Inferior parietal cortex (tissue), 1 donor: ENCODE results near the gene PCCA.
"Not testable (repeated sequence)": the region's sequence is repeated elsewhere in the genome, so short reads cannot be mapped to it uniquely, and the experiment has no call there.

ENCODE experiments used
- DNase-seq: peaks from one replicate; pipeline ENCODE4 v3.0.0-alpha.2; 2016; ENCODE audit errors: extremely low spot score

Gene PCCA, protein sequence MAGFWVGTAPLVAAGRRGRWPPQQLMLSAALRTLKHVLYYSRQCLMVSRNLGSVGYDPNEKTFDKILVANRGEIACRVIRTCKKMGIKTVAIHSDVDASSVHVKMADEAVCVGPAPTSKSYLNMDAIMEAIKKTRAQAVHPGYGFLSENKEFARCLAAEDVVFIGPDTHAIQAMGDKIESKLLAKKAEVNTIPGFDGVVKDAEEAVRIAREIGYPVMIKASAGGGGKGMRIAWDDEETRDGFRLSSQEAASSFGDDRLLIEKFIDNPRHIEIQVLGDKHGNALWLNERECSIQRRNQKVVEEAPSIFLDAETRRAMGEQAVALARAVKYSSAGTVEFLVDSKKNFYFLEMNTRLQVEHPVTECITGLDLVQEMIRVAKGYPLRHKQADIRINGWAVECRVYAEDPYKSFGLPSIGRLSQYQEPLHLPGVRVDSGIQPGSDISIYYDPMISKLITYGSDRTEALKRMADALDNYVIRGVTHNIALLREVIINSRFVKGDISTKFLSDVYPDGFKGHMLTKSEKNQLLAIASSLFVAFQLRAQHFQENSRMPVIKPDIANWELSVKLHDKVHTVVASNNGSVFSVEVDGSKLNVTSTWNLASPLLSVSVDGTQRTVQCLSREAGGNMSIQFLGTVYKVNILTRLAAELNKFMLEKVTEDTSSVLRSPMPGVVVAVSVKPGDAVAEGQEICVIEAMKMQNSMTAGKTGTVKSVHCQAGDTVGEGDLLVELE

DNA sequence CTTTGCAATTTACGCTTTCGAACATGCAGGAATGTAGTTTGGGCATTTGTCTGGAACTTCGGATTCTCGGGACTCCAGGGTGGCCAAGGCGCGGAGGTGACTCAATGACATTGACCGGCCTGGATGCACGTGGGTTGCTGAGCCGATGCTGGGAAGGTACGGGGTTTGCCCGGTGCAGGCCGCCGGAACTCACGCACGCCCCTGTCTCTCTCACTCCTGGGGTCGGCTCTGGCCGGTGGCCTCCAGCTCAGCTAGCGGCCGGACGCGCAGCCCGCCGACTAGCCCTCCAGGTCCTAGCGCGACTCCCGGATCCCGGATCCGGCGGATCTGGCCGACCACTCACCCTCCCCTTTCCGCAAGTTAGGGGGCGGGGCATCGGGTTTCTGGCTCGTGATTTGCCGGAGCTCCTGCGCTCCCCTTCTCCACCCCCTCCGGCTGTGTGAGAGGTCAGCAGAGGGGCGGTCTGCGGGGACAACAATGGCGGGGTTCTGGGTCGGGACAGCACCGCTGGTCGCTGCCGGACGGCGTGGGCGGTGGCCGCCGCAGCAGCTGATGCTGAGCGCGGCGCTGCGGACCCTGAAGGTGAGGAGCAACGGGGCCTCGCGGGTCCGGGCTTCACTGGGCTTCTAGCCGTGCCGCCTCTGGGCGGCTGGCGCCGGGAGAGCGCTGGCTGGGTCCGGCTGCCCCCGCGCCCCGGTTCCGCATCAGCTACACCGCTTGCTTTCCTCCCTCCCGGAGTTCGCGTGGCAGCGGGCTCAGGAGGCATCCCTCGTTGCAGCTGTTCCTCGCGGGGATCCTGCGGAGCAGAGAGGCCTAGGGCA, at the start of gene PCCA:
Gene PCCA, plus strand, starts transcription at position 450 of the 821 bp plus-strand sequence. Its CDS starts 28 bp downstream, at position 478.
- peak; percentile 91 for DNase-seq

DNA sequence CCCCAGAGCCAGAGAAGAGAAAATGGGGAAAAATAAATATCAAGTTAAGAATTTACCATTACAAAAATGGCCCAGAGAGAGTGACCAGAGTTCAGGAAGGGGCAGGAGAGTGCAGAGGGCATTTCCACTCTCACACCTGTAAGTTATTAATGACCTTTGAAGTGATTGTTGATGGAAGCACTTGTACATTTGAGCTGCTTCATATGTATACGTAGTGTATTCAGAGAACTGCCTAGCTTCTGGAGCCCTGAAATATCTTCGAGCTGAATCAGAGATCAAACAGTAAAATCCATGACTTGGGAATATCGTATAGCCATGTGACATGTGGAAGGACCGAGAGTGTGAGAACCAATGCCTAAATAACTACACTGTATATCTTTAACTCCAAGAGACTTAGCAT, 49.2 kb upstream of the PCCA start:
- DNase-seq, result no peak

DNA sequence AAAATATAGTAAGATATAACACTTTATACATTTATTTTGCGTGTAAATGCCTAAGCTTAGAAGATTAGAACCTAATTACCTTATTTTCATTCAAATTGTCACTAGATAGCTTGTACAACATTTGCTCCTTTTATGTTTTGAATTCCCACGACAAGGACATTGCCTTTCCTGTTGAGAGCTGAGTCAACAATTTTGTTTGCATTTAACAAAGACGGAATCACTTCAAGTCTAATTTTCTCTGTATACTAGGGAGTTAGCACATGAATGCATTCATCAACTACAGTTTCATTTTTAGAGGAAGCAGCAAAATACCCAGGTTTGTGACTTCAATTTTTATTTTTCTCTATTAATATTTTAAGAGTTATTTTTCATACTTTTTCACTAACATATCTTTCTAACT, 48.7 kb upstream of the PCCA start:
- DNase-seq, result no peak

DNA sequence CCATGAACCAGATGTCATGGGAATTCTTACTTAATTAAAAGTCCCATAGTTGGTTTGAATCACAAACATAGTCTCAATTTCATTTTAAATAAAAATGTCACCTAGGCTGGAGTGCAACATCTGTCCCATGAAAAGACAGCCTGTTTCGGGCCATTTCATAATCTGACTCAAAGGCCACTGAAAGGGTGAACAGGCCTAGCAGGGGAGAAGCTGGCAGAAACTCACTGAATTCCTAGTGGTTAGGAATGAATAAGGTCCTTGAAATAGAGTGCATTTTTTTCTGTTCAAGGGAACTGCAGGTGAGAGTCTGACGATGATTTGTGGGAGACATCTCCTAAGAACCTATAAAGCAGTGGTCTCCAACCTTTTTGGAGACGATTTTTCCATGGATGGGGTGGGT, 44.0 kb upstream of the PCCA start:
- DNase-seq, result no peak

DNA sequence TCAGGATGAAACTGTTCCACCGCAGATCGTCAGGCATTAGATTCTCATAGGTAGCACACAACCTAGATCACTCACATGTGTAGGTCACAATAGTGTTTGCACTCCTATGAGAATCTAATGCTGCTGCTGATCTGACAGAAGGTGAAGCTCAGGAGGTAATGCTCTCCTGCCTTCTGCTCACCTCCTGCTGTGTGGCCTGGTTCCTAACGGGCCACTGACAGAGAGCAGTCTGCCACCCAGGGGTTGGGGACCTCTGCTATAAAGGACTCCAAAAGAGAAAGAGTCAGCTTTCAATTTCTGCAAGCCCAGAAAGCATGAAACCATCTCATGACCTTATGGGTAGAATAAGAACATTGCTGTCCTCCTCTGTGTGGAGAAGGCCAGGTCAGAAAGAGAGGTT, 43.5 kb upstream of the PCCA start:
- no peak for DNase-seq

DNA sequence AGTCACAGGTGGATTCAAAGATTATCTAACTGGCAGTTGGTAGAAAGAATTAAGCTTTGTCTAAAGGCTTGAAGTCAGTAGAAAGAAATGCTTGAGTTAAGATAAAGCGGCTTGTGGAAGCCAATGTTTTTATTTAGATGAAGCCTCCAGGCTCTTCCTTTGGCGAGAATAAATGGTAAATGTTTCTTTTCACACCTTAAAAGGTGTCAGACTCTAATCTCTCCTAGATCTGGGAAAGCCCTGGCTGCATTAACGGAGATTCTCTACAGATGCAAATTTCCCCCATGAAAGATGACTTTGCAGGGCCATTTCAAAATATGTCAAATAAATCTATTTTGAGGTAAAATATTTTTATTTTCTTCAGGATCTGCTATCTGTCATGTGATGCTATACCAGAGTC, 37.8 kb upstream of the PCCA start:
- DNase-seq, result no peak

DNA sequence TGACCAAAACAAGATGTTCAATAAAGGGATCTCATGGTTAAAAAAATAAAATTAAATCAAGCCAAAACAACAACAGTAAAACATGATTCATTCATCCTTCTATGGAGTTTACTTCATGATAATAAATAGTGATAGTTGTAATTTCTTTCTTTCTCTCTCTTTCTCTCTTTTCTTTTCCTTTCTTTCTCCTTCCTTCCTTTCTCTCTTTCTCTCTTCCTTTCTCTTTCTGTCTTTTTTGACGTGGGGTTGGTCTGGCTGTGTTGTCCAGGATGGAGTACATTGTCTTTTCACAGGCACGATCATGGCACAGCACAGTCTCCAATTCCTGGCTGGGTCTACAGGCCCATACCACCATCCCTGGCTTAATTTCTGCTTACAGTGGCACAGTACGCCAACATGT, 29.1 kb upstream of the PCCA start:
- no peak for DNase-seq

DNA sequence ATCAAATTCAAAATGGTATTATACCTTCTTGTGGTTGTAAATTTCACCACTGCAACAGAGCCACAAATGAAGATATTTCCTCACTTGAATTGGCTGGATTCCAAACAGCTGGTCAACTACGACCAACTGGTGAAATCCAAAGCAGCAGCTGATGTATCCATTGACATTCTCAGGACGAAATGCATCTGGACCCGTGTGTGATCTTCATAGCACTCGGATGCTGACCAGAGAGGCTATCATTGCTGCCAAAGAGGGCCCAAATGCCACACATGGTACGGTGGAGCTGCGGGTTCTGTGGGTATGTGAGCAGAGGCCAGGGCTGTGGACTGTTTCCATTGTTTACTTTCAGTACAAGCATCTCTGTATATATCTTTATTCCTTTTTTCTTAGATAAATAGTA, 25.6 kb upstream of the PCCA start:
- no peak for DNase-seq

DNA sequence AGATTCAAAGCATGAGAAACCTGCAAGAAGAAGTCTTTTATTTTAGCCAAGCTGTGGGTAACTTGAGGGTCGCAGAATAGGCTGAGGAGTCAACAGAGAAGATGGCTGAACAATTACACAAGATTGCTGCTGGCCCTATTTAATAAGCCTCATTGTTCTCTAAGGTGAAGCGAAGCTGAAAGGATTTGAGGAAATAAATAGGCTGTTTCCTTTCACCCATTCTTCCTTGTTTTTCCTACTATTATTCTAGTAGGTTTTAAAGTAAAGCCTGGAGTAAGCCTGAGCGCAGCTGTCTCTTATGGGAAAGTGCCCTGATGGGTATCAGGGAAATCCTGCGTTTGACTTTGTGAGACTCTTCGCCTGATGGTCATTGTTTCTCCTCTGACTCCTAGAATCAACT, 25.0 kb upstream of the PCCA start:
- DNase-seq, result no peak

DNA sequence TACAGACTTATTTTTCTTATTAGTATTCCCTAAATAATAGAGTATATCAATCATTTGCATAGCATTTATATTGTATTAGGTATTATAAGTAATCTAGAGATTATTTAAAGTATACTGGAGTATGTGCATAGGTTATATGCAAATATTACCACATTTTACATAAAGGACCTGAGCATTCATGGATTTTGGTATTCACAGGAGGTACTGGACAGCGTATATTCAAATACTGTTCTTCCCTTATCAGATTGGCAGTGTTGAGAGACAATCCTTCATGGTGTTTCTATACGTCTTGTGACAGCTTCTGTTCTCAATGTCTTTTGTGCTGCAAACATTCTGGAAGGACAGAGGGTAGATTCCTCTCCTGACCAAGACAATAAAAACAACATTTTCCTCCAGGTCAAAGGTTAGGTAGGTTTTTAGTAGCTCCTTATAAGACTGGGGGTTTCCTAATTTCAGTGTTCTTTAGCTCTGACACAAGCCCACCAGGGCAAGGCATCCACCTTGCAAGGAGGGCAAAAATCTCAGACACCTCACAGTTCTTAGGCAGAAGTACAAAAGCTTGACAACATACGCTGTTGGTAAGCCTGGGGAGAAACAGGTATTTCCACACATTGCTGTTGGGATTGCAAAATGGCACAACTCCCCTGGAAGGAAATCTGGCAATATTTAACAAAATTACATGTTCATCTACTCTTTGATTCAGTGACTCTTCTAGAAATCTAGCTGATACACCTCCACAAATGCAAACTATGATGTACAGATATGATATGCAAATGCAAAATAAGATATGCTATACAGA, 20.6 kb upstream of the PCCA start:
- DNase-seq, result no peak

DNA sequence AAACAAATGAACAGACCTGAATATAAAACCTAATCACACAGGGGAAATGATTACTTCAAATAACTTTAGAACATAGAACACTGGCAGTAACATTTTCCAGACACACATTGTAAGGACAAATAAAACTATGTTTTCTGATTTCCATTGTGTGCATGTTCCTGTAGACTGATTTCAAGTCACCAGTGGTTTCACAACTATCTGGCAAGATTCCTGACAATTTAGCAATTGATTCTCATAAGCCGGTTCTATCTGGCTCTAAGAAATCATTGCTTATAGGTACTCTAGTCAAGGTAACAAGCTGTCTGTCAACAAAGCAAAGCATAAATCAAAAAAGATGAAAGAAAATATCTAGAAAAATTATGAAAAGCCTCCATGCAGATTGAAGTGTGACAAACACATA, 19.6 kb upstream of the PCCA start:
- DNase-seq, result no peak

DNA sequence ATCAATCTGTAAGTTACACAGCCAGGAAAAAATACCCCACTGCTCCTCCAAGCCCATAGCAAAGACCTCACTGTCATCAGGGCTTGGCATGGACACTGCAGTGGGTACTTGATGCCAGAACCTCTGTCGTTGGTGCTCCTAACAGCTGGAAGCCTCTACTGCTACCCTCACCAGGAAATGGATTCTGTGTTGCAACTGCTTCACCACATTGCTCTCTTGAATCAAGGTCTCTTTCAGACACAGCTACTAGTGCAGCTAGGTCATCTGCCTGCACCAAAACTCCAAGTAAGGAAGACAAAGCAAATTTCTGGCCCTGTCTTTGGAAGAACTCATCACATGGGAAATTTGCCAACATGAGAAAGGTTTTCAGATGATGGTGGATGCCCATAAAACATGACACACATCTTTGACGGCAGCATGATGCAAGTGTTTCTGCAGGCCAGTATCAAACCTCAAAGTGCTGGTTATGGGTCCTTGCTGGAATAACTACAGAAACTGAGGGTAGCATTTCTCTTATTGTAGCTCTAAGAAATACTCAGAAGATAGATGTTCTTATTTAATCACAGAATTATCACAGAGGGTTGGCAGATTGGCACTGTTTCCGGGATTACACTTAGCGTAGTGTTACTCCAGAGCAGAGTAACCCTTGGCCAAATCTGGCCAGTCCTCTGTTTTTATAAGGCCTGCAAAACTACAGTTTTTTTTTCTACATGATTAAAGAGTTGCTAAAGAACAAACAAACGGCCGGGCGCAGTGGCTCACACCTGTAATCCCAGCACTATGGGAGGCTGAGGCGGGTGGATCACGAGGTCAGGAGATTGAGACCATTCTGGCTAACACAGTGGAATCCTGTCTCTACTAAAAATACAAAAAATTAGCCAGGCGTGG, 12.9 kb upstream of the PCCA start:
- no peak for DNase-seq

DNA sequence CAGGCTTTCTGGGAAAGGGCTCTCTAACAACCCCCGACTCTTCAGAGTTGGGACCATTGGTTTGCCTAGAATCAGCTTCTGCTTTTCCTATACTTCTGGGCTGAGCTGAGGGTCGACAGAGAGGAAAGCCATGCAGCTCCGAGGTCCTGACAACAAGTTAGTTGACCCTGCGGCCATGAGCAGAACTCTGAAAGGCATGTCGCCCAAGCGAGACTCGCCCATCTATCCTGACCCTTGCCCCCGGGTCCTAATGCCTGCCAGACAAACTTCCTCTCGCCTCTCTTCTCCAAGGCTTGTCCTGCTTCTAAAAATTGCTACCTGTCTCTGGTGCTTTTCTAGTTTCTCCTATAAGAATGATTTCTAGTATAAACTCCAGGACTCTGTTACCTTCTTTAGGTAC, 9.9 kb upstream of the PCCA start:
- DNase-seq, result not testable (repeated sequence)

DNA sequence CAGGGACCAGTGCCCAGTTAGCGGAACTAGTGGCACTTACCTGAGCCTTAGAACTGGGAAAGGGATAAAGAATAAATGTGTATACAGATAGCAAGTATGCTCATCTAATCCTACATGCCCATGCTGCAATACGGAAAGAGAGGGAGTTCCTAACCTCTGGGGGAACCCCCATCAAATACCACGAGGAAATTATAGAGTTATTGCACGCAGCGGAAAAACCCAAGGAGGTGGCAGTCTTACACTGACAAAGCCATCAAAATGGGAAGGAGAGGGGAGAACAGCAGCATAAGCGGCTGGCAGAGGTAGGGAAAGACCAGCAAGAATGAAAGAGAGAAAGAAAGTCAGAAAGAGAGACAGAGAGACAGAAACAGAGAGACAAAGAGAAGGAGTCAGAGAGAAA, 5.5 kb upstream of the PCCA start:
- DNase-seq, result not testable (repeated sequence)

DNA sequence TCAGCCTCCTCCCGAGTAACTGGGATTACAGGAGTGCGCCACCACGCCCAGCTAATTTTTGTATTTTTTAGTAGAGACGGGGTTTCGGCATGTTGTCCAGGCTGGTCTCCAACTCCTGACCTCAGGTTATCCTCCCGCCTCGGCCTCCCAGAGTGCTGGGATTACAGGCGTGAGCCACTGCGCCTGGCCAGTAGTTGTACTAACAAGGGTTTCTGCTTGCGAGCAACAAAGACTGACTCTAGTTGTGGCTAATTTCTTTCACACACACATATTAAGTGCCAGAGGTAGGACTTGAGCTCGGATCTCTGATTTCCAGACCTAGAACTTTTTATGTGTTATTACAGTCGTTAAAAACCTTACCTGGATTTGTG, 635 bp upstream of the PCCA start:
- no peak for DNase-seq

DNA sequence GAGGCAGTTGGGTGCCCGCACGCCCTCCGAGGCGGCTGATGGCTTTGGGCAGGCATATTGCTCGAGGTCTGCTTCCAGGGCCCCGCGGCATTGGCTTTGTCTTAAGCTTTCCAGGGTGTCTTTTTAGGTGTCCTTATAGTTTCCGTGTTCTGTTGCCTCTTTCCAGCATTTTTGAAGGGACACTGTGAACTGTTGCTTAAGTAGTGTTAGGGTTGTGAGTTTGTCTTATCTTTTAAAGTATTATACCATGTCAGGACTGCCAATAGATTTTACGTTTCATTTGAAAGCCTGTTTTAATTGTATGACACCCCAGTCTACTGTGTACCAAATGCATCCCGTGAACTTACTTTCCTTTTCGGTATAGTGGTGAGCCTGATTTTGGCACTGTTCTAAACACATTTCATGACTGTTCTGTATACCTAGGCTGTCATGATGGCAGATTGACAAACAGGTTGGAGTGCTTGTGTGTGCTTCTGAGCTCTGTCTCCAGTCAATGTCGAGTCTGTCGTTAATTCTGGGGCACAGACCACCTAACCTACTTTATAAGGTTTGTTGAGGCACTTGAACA, 656 bp downstream of the PCCA start:
- no peak for DNase-seq

DNA sequence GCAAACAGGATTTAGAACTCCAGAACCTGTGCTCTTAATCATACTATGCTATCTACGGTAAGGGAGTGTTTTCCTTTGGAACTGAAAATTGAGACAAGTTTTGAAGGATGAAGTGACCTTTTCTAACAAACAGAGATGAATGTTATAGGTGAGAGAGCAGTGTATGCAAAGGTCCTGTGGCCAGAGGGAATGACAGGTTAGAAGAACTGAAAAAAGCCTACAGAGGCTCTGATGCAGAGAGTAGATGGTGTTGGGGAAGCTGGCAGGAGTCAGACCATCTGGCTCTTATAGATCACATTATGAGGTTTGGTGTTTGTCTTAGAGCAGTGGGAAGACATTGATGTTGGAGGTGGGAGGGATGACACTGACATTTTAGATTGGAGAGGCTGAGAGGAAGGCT, 2.0 kb downstream of the PCCA start:
- no peak for DNase-seq

DNA sequence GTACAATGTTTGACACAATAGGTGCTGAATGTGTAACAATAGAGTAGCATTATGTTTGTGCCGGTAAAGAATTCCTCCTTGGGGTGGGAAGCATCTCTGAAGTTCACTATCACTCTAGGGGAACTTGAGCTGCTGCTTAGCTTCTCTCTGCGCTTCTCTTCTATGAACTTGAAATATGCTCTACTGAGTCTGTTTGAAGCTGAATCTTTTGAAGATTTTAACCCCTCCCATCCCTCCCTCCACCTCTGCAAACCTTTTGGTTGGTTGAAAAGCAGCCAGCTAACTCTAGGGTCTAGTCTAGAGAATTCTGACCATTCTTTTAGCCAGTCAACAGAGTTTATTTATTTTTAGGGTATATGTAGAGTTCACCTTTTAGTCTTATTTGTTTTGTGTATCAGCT, 2.5 kb downstream of the PCCA start:
- no peak for DNase-seq

DNA sequence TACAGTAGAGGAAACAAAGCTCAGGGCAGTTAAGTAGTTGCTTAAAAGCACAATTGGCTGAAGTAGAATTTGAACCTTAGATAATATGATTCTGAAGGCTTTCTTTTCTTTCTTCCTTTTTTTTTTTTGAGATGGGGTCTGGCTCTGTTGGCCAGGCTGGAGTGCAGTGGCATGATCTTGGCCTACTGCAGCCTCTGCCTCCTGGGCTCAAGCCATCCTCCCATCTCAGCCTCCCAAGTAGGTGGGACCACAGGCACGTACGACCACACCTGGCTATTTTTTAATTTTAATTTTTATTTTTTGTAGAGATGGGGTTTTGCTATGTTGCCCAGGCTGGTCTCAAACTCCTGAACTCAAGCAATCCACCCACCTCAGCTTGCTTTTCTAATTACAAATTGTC, 3.4 kb downstream of the PCCA start:
- DNase-seq, result not testable (repeated sequence)

DNA sequence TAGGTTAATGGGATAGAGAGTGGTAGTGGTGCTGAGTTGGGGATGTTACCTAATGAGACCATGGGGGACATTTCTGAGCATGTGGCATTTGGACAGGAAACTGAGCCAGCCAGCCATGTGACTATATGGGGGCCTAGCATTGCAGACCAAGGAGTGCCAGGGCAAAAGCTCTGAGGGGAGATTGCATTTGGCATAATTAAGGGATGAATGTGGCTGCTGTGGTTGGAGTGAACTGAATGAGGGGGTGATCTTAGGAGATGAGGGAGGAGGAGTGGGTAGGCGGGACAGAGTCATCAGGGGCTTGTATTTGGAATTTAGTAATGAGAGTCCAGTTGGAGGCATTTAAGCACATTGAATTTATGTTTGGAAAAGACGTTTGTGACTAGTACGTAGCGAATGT, 6.6 kb downstream of the PCCA start:
- DNase-seq, result no peak
